HG03097 (cell line): ENCODE measurements around the gene EXOC3L4.
"Not testable (repeated sequence)": the region's sequence is repeated elsewhere in the genome, so short reads cannot be mapped to it uniquely, and the experiment has no call there.

Experiments used
- ATAC-seq: cut with Tn5 transposase; IDR thresholded peaks from one replicate; pipeline ENCODE4 v1.9.1; 2021; ENCODE audit not compliant: unreplicated experiment, low FRiP score

Gene EXOC3L4

DNA sequence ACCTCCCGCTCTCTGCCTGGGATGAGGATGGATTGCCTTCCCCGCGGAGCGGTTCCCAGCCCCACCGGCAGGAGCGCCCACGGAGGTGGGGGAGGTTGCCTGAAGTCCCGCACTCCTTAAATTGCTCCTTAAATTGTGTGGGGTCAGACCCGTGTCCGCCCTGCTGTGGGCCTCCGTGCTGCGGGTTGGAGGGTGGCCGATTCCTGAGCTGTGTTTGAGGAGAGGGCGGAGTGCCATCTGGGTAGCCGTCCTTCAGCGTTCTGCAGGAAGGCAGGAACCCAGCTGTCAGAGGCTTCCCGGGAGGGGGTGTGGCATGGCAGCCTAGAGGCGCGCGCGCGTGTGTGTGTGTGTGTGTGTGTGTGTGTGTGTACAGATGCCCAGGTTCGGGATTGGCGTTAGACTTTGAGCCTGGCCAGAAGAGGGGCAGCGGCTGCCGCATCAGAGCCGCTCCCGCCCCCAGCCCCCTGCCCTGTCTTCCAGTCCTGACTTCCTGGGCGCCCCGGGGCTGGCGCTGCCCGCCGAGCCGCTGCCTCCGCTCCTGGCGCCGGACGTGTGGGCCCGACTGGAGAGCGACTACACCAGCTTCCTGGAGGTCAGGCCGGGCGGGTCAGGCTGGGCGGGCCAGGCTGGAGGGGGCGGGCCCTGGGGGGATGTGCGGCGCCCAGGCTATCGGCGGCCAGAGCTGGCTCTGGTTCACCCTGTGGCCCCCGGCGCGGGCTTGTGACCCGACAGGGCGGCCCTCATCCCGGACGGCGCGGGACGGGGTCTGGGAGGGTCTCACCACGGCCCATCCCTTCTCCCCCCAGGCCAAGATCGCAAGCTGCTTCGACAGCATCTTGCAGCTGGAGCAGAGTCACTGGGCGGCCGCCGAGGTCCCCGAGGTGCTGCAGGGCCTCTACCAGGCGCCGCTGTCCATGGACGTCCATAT lies 9.2 kb downstream of the EXOC3L4 start:
- no peak for ATAC-seq

GRCh38 chr14:103104389-103104653 lies 9.8 kb downstream of the EXOC3L4 start:
- no peak for ATAC-seq

DNA sequence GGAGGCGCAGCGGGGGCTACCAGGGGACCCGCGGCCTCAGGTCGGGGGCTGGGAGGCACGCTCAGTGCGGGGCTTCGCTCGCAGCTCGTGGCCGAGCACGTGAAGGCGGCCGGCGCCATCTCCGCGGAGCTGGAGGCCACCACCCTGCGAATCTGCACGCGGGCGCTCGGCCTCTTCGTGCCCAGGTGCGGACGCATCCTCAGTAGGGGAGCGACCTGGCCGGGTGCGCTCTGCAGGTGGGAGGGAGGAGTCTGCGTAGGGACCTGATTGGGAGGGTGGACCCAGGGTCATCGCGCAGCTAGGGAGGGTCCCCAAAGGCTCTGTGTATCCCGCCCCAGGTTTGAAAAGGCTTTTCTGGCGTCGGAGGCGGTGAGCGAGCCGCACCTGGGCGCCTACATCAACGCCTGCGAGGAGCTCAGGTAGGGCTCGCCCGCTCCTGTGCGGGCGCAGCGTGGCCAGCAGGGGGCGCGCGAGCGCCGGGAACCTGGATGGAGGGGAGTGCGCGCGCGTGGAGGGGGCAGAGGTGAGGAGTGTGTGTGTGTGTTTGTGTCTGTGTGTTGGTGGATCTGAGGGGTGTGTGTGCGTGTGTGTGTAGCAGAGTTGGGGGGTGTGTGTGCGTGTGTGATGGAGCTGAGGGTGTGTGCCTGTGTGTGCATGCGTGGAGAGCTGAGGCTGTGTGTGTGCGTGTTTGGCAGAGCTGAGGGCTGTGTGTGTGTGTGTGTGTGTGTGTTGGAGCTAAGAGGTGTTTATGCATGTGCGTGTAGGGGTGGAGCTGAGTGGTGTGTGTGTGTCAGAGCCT lies 10.3 kb downstream of the EXOC3L4 start:
- peak; percentile 43 for ATAC-seq

GRCh38 chr14:103105580-103106150 lies 11.1 kb downstream of the EXOC3L4 start:
- ATAC-seq = no peak

DNA sequence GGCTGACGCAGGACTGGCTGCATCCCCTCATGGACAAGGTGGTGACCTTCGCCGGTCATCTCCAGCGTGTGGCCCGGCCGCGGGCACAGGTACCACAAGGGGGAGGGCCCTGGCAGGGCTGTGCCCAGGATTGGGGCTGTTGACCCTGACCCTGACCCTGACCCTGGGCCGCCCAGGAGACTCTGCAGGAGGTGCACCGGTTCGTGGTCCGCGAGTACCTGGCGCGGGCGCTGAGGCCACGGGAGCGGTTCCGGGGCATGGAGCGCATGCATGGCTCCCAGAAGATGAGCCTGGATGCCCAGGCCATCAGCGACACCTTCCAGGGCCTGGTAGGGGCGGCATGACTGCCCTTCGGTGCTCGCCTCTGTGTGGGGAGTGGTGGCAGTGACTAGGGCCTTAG lies 12.9 kb downstream of the EXOC3L4 start:
- no peak for ATAC-seq

- ATAC-seq = no peak
Observed at GRCh38 chr14:103107941-103108748, 13.6 kb downstream of the EXOC3L4 start.

DNA sequence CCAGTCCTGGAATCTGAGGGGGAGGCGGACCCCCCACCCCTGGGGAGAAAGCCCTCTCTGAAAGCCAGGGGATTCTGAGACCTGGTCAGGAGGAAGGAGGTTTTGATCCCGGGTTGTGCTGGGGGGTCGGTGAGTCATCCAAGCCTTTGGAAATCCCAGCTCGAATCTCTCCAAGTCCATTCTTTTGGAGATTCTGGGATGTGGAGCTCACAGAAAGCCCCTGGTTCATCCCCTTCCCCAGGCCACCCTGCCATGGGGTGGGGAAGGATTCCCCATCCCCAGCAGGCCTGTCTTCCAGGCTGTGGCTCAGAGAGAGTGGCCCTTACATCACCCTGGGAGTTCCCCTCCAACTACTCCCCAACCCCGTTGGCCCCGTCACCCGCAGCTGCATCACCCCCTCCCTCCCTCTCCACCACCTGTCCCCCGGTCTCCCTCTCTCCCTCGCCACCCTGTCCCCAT lies 14.3 kb downstream of the EXOC3L4 start:
- no peak for ATAC-seq

DNA sequence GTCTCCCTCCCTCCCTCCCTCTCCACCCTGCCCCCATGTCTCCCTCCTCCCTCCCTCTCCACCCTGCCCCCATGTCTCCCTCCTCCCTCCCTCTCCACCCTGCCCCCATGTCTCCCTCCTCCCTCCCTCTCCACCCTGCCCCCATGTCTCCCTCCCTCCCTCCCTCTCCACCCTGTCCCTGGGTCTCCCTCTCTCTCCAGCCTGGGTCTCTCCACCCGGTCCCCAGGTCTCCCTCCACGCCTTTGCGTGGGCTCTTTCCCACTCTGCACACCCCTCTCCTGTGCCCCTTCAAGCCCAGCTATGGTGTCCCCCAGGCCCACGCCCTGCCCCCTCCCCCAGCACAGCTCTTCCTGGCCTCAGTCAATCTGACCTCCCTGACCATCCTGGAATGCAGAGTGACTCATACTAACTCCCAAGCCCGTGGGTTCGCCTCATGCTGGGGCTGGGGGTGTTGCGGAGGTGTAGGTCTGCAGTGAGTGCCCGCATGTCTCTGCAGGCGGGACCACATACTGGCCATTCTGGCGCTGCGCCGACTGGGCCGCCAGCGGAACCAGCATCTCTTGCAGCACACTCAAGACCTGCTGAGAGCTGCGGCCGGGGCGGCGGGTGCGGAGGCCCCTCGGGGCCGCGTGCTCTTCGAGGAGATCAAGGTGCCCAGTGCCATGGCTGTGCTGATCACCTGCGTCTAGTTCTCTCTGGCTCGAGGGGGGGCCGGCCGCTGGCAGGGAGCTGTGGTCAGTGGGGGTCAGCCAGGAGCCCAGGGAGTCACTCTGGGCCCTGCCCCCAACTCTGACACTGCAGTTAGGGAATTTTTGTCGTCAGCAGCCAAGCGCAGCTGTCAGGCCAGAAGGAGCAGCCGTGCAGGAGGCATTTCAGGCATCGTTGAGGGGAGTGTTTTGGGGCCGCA lies 15.3 kb downstream of the EXOC3L4 start:
- ATAC-seq = no peak

DNA sequence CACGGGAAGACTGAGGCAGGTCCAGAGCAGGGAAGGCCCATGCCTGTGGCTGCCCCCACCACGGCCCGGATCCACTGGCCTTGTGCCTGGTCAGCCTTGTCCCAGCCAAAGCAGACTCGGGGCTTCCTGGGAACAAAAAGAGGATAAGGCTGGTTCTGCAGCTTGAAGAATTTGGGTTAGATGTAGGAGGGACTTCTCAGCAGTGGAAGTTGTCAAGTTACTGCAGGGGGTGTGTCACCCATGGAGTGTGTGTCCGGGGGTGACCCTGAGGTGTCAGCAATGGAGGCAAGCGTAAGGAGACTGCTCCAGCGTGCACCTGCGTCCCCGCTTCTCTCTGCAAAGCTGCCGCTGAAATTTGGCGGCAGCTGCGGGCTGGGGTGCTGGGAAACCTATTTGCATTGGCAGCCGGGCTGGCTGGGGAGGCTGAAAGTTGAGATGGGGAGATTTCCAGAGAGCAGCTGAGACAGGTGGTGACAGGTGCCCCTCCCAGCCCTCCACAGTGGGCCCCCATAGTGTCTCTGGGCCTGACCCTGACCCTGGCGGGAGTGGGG lies 16.2 kb downstream of the EXOC3L4 start:
- ATAC-seq = no peak

DNA sequence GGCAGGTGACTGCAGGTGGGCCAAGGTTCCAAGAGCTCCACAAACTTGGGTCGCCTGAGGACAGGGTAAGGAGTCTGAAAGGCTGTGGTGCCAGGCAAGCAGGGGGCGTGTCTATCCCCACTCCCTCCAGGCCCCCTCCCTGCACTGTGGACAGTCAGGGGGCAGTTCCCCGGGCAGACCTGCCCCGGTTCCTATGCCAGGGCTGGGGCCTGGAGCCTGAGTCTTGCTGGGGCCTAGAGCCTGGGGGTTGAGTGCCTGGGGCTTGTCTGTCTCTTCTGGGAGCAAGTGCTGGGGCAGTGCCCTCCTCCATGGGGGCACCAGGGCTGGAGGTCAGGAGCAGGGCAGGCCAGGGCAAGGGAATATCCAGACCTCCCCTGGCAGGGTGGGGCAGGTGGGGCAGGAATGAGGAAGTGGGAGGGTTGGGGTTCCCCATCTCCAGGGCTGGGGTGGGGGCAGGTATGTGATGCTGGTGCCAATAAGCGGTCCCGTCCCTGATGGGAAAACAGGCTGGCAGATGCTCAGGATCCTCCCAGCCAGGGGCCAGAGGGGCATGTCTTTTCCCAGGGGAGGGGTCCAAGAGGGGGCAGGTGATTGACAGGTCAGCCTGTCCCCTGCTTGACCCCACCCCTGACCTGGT lies 16.8 kb downstream of the EXOC3L4 start:
- no peak for ATAC-seq

GRCh38 chr14:103112400-103113243 lies 18.1 kb downstream of the EXOC3L4 start:
- ATAC-seq = no peak

DNA sequence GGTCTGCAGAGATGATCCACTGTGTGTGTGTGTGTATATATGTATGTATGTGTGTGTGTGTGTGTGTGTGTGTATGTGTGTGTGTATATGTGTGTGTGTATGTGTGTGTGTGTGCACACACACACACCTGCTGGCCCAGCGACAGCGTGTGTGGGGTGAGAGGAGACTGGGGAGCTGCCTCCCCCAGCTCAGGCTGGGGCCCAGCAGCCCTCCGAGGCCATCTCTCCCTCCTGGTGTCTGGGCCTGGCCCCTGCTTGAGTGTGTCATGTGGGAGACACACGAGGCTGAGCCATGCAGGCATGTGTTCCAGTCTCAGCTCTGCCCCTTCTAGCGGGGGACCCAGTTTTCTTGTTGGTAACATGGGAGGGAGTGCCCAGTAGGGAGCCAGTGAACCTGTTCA lies 18.8 kb downstream of the EXOC3L4 start:
- no peak for ATAC-seq

GRCh38 chr14:103113774-103114173 lies 19.2 kb downstream of the EXOC3L4 start:
- no peak for ATAC-seq

GRCh38 chr14:103115086-103115679 lies 20.7 kb downstream of the EXOC3L4 start:
- ATAC-seq = not testable (repeated sequence)

- no peak for ATAC-seq
Observed at GRCh38 chr14:103115845-103116572, 21.5 kb downstream of the EXOC3L4 start.

- no peak for ATAC-seq
Observed at GRCh38 chr14:103116636-103117035, 22.1 kb downstream of the EXOC3L4 start.

DNA sequence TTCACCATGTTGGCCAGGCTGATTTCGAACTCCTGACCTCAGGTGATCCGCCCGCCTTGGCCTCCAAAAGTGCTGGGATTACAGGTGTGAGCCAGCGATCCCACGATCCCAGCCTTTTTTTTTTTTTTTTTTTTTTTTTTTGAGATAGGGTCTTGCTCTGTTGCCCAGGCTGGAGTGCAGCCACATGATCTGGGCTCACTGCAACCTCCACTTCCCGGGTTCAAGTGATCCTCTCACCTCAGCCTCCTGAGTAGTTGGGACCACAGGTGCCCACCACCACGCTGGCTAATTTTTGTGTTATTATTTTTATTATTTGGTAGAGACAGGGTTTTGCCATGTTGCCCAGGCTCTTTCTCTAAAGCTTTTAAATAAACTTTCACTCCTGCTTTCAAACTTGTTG lies 23.0 kb downstream of the EXOC3L4 start:
- not testable (repeated sequence) for ATAC-seq
